Activated CD8-positive, alpha-beta memory T cell treated with anti-CD3 and anti-CD28 coated beads, Interleukin-2, amount 50 U/mL, for 4 hours (primary cell): Measurements from ENCODE around the gene RAMP3.
A peak's percentile ranks its signal among the peaks of the same experiment; 100 is the strongest.
"Not testable (repeated sequence)": the region's sequence is repeated elsewhere in the genome, so short reads cannot be mapped to it uniquely, and the experiment has no call there.

ENCODE experiments used
- DNase-seq: peaks from one replicate; pipeline ENCODE4 v3.0.0-alpha.2; 2020

The RAMP3 gene

GRCh38 chr7:45157653-45158401, at the start of gene RAMP3:
Gene RAMP3 (plus strand): TSS chr7:45157791. CDS start chr7:45157829, 38 bp downstream.
- DNase-seq = no peak

- DNase-seq = no peak
Measured at GRCh38 chr7:45108863-45109262, 48.7 kb upstream of the RAMP3 start.

- DNase-seq = peak; percentile 96
Measured at GRCh38 chr7:45111298-45112223, 46.0 kb upstream of the RAMP3 start, which contains the start of gene TBRG4. Gene TBRG4 (minus strand): TSS chr7:45111697. CDS start chr7:45109237, 2,460 bp downstream.

DNA sequence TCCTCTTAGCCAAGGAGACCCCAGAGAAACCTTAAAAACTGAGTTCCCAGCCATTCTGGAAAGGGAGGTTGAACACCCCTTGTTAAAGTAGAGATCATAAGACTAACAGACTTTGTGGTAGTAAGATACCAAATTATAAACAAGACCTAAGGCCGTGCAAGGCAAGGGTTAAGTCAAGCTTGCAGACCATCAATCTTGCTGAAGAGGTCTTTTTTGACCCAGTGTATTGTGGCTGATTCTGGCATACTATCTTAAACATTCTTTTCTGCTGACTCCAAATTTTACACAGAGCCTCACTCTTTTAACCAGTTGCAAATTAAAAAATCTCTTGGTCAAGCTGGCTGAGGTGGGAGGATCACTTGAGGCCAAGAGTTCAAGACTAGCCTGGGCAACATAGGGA, 44.9 kb upstream of the RAMP3 start:
- DNase-seq = no peak

DNA sequence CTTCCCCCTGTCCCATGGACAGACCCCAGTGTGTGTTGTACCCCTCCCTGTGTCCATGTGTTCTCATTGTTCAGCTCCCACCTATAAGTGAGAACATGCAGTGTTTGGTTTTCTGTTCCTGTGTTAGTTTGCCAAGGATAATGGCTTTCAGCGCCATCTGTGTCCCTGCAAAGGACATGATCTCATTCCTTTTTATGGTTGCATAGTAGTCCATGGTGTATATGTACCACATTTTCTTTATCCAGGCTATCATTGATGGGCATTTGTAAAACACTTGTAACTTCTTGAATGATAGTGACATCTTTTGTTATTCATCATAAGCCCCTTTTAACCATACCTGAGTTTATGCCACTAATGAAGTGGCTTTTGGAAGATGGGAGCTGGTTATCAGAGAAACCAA, 43.3 kb upstream of the RAMP3 start:
- not testable (repeated sequence) for DNase-seq

GRCh38 chr7:45114926-45115325, 42.7 kb upstream of the RAMP3 start:
- no peak for DNase-seq

GRCh38 chr7:45116048-45116447, 41.5 kb upstream of the RAMP3 start:
- no peak for DNase-seq

DNA sequence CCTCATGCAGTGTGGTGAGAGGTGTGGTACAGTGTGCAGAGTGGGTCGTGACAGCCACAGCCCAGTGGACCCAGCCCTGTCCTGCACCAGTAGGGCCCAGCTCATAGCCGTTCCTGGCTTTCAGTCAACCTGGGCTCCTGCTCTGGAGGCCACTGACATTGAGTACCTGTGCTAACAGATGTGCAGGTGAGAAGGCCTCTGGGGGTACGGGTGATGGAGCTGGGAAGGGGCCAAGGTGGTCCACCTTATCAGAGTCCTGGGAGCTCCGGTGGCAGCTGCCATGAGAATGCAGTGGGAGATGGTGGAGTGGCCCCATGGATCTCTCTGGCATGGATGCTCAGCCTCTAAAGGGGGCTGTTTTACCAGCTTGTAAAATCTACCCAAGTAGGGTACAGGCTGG, 40.0 kb upstream of the RAMP3 start:
- no peak for DNase-seq

DNA sequence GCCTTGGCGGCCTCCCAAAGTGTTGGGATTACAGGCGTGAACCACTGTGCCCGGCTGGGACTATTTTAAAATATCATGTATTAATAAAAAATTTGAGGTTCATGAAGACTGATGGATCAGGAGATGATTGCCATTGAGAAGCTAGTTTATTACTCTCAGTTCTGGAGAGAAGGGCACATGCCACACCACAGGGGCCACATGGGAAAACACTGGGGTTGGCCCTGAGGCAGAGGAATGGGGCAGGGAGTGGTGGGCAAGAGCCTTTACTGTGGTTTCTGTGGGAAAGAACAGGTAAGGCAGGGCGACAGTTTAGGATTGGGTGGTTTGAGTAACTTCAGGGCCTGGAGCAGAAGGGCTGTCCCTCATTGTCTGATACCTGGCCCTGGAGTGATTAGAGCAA, 39.3 kb upstream of the RAMP3 start:
- no peak for DNase-seq

DNA sequence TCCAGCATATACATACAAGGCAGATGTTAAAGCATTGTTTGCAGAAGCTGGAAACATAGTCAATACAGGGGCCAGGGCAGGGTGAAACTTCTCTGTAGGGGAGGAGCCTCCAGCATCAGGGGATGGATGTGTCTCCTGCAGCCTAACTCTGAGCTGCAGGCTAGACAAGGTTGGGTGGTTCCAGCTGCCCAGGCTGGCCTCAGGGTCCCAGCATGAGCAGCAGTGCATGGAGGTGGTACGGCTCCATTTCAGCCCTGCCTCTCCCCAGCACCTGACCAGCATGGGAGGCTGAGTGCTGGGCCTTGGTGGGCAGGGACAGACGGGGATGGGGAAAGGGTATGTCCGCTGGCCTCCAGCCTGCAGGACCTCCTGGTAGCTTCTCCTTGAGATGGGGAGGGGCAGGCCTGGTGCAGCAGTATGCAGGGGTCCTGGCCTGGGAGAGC, 38.7 kb upstream of the RAMP3 start:
- DNase-seq = no peak

- no peak for DNase-seq
Measured at GRCh38 chr7:45119550-45119949, 38.0 kb upstream of the RAMP3 start.

GRCh38 chr7:45122975-45123860, 34.4 kb upstream of the RAMP3 start:
- DNase-seq = no peak

DNA sequence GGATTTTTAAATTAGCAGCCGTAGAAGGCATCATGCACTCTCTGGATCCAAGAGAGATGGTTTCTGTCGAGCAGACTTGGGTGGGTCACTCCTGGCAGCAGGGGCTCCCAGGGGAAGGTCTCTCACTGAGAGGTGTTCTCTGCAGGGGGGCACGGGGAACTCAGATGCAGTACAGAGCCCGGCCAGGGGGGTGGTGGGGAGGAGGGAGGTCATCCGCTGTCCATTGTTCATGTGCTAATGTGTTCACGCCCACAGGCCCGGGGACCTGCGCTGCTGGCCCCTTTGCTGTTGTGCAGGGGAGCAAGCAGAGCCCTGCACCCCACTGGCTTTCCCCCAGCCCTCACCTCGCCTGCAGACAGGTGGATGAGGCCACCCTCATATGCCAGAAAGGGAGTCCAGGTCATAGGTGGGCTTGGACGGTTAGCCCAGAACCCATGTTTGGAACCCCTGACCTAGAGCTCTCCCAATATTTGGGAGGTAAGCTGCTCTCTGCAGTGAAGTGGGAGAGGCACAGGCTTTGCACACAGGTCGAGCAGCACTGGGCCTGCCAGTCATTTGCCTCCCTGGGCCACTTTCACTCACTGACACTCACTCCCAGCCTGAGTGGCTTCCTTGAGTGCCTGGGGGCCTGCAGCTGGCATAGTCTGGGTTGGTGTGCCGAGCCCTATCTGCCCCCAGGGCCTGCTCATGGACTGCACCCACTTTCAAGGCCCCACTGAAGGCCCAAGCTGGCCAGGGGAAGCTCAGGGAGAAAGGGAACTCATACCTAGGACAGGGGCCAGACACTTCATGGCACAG, 33.5 kb upstream of the RAMP3 start:
- DNase-seq = no peak

- DNase-seq = no peak
Measured at GRCh38 chr7:45125193-45125904, 32.2 kb upstream of the RAMP3 start.

DNA sequence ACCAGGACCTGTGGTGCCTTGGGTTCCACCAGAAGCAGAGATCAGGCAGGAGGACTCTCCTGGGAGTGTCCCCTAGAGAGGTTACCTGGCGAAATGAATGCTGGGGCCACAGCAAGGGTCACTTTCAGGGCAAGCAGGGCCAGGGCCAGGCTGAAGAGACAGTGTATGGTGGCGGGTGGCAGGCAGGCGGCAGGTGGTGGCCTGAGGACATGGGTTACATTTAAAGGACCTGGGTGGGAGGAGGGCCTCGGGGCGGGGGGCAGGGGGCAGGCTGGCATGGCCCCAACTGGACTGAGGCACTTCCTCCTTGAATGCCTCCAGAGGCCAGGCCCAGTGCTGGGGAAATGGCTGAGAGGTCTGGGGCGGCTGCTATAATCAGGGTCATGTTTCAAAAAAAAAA, 31.4 kb upstream of the RAMP3 start:
- no peak for DNase-seq

GRCh38 chr7:45126920-45127319, 30.7 kb upstream of the RAMP3 start:
- no peak for DNase-seq

GRCh38 chr7:45129181-45129800, 28.3 kb upstream of the RAMP3 start:
- no peak for DNase-seq

DNA sequence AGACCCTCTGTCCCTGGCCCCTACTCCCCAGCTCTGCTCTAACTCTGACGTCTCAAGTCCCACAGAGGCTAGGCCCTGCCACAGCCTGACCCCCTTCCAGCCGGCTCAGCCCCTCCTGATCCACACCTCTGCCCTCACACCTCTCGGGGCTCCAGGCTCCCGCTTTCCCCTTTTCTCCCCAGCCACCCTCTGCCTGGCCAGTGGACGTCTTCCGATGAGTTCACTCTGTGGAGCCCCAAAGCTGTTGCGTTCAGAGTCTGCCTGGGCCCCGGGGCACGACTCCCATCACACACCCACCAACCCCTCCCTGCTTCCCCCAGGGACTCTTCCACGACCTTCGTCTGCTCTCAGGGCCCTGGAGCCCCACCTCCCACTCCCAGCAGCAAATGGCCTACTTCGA, 27.7 kb upstream of the RAMP3 start:
- no peak for DNase-seq

DNA sequence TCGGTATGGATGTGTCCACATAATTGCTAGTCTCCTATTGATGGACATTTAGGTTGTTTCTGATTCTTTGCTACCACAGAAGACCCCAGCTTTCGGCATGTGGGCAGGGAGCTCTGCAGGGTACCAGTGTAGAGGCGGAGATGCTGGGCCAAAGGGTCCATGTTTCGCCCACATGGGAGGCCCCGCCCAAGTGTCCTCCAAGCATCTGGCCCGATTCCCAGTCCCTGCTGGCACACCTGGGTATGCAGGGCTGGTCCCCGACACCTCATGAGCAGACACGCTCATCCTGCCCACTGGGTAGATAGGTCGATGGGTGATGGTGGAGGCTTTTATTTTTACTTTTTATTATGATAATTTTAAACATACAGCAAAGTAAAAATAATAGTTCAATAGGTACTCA, 26.7 kb upstream of the RAMP3 start:
- no peak for DNase-seq

- no peak for DNase-seq
Measured at GRCh38 chr7:45131891-45132290, 25.7 kb upstream of the RAMP3 start.
